Spleen (tissue), 7 donors: Measurements from ENCODE around the gene L3MBTL1.

ENCODE experiments used
- CTCF ChIP-seq, 11 experiments: fragments of 200-600 bp in 7 of 11; fragments of 450-650 bp in 4 of 11; sonication (generic) in 4 of 11; IDR thresholded peaks in 8 of 11; conservative IDR thresholded peaks in 3 of 11; 1 replicate in 7 of 11; 2 replicates in 4 of 11; pipeline versions ENCODE4 v1.4.0 to v1.8.0; 2016 to 2021; ENCODE audit warnings: antibody characterized with exemption in 11 of 11, inconsistent platforms in 4 of 11, mild to moderate bottlenecking in 1 of 11
- POLR2A ChIP-seq, 3 donors: fragments of 450-650 bp; IDR thresholded peaks; one replicate each; pipeline ENCODE4 v1.5.1; 2017; ENCODE audit warnings: antibody characterized with exemption in 3 of 3, mild to moderate bottlenecking in 1 of 3
- POLR2AphosphoS5 ChIP-seq, 3 donors: sonication (generic); formaldehyde crosslinking; IDR thresholded peaks; one replicate each; pipeline ENCODE4 v1.5.1; 2017; ENCODE audit warnings: antibody characterized with exemption in 3 of 3
- donor health status: DM: no; HTN: no; CAD: no; lungs with moderate emphysema.
- donor health status: DM: no; HTN: no; CAD: no.
- donor health status: DM: no; HTN: no; CAD: no.

GRCh38 chr20:43563429-43563828 is 55.9 kb downstream of the L3MBTL1 start:
- TF ChIP-seq POLR2AphosphoS5 (IDR thresholded peaks at IDR 0.05), result no peak
- TF ChIP-seq CTCF (IDR thresholded peaks at IDR 0.05 in 8 of 11, conservative IDR thresholded peaks at IDR 0.05 in 3 of 11), result no peak
- TF ChIP-seq POLR2A (IDR thresholded peaks at IDR 0.05), result no peak
